Muscle of leg (tissue), 11 donors: ENCODE data around the gene COBL. TPM values are rescaled to one million over a fixed set of nuclear protein-coding genes. Genes with fewer than 3 reads are reported as not detected.
A peak's percentile ranks its signal among the peaks of the same experiment; 100 is the strongest.

Experiments
- DNase-seq: peaks from one replicate; pipeline ENCODE4 v3.0.0; 2013
- H3K27ac ChIP-seq: one replicate; pipeline ENCODE4 v1.5.1; 2013; ENCODE audit warnings: mild to moderate bottlenecking, low read length, control low read depth
- H3K27me3 ChIP-seq: one replicate; pipeline ENCODE4 v1.6.1; 2013; ENCODE audit warnings: low read length; ENCODE audit not compliant: control insufficient read depth, insufficient read depth
- H3K36me3 ChIP-seq: one replicate; pipeline ENCODE4 v1.6.1; 2013; ENCODE audit warnings: low read length; ENCODE audit not compliant: control insufficient read depth, insufficient read depth
- H3K4me1 ChIP-seq: one replicate; pipeline ENCODE4 v1.6.1; 2013; ENCODE audit warnings: low read length; ENCODE audit not compliant: control insufficient read depth, insufficient read depth
- H3K4me3 ChIP-seq: one replicate; pipeline ENCODE4 v1.5.1; 2013; ENCODE audit warnings: low read length, control low read depth
- H3K9me3 ChIP-seq: replicated peaks from 2 replicates; pipeline ENCODE4 v1.6.1; 2013; ENCODE audit warnings: low read depth, low read length; ENCODE audit not compliant: control insufficient read depth
- WGBS: methylation state at CpG from one replicate; pipeline ENCODE4 v1.1.5; 2013; ENCODE audit warnings: missing lambda C conversion rate; ENCODE audit not compliant: insufficient coverage; 5-methylcytosine and 5-hydroxymethylcytosine counted together
- polyA plus RNA-seq, 8 donors: library from polyadenylated mRNA; unstranded; fragments of 120-200 nt; gene quantifications; one replicate each; pipeline versions ENCODE4 v1.2.1 to v1.2.3, GENCODE V29; 2013; ENCODE audit warnings: inconsistent platforms in 1 of 8, low replicate concordance in 1 of 8; ENCODE audit not compliant: insufficient read length in 8 of 8, insufficient read depth in 1 of 8
- total RNA-seq: library from RNA; stranded (reverse); fragments of 120-200 nt; gene quantifications from one replicate; pipeline ENCODE4 v1.2.4, GENCODE V29; 2013

Gene COBL
- total and polyA plus RNA-seq, 9 donors: 60.6 to 122 (median 94.2) TPM

DNA sequence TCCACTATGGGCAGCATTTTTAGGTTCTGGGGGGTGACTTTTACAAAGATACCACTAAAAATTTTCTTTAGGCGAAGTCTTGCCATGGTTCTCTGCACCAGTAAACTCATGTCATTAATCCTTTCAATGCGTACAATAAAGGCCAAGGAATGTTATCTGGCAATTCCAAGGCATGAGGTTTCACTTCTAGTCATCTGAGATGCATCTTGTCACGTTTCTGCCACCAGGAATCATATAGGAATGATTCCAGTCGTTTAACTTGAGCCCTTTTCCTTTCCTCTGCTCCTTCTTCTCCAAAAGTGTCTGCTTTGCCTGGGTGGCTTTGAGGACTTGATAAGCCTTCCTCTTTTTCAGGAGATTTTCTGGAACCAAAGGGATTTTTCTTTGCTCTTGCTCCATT lies 56.8 kb downstream of the COBL start:
- Histone ChIP-seq H3K27ac (no peak overlapping the region), H3K27me3 (no peaks in the 10 kb centered on the region), H3K36me3 (no peaks in the 10 kb centered on the region), H3K4me1 (peaks cover 23% of the 10 kb centered on the region), H3K4me3 (no peak overlapping the region), H3K9me3 (no peaks in the 10 kb centered on the region)
- no peak for DNase-seq
- WGBS: 59% methylated on average over 4 of the region's 4 CpGs

DNA sequence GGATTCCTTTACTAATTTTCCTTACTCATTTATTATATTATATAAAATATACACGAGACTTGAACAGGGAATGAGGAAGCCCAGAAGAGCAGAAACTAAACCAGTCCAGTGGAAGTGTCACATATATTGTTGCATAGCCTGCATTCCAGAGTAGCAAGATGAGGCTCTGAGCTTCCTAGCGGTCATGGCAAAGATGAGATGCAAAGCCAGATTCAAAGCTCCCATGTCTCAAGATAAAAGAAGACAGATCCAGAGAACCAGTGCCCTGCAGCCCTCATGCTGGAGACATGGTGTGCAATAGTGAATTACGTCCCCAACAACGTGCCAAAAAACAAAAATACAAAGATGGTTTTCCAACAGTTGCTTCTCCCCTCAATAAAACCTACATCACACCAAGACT lies 59.7 kb downstream of the COBL start:
- Histone ChIP-seq H3K27ac (peak overlapping the region; percentile 80), H3K27me3 (no peaks in the 10 kb centered on the region), H3K4me3 (no peak overlapping the region), H3K4me1 (peaks cover 25% of the 10 kb centered on the region), H3K9me3 (no peaks in the 10 kb centered on the region), H3K36me3 (no peaks in the 10 kb centered on the region)
- 100% methylated on average over 1 of the region's 4 CpGs for WGBS
- no peak for DNase-seq

DNA sequence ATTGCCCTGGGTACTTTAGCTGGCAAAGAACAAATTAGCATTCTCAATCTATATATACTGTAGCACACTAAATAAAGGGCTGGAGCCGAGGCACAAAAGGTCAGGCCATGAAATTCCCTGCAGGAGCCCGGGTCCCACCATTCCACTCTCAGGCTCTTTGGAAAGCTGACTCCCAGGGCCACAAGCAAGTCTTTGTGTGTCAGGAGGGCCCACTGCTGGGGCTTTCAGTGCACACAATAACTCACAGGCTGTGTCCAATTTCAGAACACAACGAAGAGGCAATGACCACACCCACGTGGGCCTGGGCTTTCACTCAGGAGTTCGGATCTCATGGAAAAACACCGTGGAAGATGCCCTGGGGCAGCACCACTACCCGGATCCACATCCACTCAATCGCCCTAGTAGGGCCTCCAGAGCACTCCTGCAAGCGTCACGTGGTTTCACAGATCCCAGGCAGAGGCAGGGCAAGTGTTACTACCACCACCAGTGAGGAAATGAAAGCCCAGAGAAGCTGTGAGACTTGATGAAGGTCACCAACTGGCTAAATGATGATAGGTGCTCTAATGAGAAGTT lies 60.3 kb downstream of the COBL start:
- H3K9me3 ChIP-seq: no peaks in the 10 kb centered on the region
- H3K27me3 ChIP-seq: no peaks in the 10 kb centered on the region
- H3K4me1 ChIP-seq: peaks cover 23% of the 10 kb centered on the region
- peak overlapping the region; percentile 80 for H3K27ac ChIP-seq
- no peak overlapping the region for H3K4me3 ChIP-seq
- DNase-seq: peak; percentile 58
- WGBS: 76% methylated on average over 5 of the region's 10 CpGs
- H3K36me3 ChIP-seq: no peaks in the 10 kb centered on the region

DNA sequence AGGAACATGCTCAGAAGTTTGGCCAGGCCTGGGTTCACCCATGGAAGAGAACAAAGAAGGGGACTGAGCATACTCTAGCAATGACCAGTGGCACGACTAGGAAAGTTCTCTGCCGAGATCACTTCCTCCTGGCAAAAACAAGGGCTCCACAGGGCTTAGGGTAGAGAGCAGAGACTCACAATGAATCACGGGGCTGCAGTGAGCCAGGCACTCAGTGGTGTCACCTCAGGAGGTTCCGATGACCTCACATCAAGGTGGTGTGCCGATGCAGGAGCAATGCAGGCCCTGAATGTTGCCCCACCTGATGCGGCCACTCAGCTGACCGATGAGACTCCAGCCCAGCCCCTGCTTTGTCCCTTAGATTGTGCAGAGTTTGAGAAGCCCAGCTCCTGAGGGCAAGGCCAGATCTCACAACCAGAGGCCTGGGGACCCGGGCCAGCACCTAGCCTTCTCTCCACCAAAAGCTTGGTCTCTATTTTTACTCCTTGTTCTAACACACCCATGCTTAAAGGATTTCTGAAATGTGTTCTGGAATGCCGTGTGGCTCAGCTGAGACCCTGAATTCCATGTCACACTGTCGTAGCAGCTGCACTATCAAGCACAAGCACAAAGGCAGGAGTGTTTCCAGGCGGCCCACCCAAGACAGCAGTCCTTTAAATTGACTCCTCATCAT lies 60.9 kb downstream of the COBL start:
- 69% methylated on average over 9 of the region's 11 CpGs for WGBS
- peak; percentile 77 for DNase-seq
- Histone ChIP-seq H3K27ac (peak overlapping the region; percentile 80), H3K36me3 (no peaks in the 10 kb centered on the region), H3K4me3 (no peak overlapping the region), H3K27me3 (no peaks in the 10 kb centered on the region), H3K4me1 (peaks cover 21% of the 10 kb centered on the region), H3K9me3 (no peaks in the 10 kb centered on the region)

DNA sequence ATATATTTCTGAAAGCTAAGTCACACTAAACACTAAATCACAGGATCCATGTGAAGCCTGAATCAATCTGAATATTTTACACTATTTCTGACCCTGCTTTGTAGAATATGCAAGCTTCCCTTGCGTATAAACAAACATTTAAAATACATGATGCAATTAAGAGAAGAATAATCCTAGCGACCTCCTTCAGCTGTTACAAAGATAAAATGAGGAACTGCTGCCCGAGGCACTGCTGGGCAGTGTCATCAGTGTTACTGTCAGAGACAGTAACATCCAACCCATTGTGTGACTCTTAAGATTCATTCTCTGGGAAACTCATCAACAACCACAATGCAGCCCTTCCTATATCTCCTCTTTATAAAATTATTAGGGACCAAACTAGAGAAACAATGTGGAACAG lies 61.6 kb downstream of the COBL start:
- 68% methylated on average over 2 of the region's 3 CpGs for WGBS
- no peak for DNase-seq
- H3K4me1 ChIP-seq: peaks cover 21% of the 10 kb centered on the region

DNA sequence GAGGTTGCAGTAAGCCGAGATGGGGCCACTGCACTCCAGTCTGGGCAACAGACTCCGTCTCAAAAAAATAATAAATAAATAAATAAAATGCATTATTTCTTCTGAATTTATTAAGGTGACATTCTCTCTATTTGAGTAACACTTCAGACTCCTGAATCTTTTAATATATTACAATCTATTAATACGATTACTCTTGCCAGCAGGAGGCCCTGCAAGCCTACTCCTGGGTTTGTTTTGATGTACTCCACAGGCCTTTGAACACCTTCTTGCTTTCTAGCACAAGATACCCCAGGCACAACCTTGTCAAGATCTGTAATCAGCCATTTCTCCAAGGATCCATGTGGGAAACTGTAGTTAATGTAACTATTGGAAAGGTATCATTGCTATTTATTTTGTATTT lies 63.5 kb downstream of the COBL start:
- Histone ChIP-seq H3K27ac (peak overlapping the region; percentile 40), H3K36me3 (no peaks in the 10 kb centered on the region), H3K27me3 (no peaks in the 10 kb centered on the region), H3K4me3 (no peak overlapping the region), H3K4me1 (peaks cover 18% of the 10 kb centered on the region), H3K9me3 (no peaks in the 10 kb centered on the region)
- WGBS: no CpG with 5 or more reads among the region's 3 CpGs
- no peak for DNase-seq

More for the DNA sequence above, 61.6 kb downstream of the COBL start:
- Histone ChIP-seq H3K36me3 (no peaks in the 10 kb centered on the region), H3K4me3 (no peak overlapping the region), H3K27ac (peak overlapping the region; percentile 80), H3K27me3 (no peaks in the 10 kb centered on the region), H3K9me3 (no peaks in the 10 kb centered on the region)

DNA sequence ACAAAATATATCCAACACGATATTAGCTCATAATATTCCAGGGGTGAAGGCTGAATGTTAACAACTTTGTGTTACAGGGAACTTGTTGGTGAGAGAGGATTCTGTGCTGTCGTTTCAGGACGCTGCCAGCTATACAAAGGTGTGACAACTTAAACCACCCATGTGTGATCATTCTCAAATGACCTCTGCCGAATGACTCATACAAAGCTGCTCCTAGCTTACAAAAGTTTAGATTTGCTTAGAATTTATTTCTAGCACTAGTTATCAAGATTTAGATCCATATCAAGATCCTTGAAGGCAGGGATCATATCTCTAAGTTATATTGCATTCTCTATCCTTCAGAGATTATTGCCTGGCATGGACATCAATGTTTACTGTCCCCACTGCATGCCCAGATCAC lies 65.3 kb downstream of the COBL start:
- WGBS: no CpG with 5 or more reads among the region's 4 CpGs

DNA sequence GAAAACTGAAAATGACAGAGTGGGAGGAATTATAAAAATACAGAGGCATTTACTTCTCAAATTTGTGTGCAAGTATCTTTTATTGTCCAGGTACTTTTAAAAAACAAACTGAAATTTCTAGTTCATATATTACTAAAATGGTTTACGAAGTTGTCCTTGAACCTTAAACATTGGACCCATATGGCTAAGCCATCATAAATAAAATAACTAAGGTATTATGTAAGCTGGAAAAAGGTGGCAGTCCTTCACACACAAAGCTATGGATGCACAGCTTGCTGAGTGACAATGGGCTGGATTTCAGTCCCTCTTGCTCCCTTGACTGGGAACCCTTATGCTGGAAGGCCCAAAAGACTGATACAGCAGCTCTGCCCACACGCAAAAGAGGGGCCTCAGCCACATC lies 66.1 kb downstream of the COBL start:
- Histone ChIP-seq H3K36me3 (no peaks in the 10 kb centered on the region), H3K4me3 (no peak overlapping the region), H3K9me3 (no peaks in the 10 kb centered on the region), H3K4me1 (peaks cover 17% of the 10 kb centered on the region), H3K27me3 (no peaks in the 10 kb centered on the region), H3K27ac (no peak overlapping the region)
- no peak for DNase-seq
- WGBS: no CpG with 5 or more reads among the region's 2 CpGs

More for the DNA sequence above, 65.3 kb downstream of the COBL start:
- no peak overlapping the region for H3K27ac ChIP-seq
- H3K4me1 ChIP-seq: peaks cover 20% of the 10 kb centered on the region
- H3K27me3 ChIP-seq: no peaks in the 10 kb centered on the region
- no peak for DNase-seq
- H3K36me3 ChIP-seq: no peaks in the 10 kb centered on the region
- no peaks in the 10 kb centered on the region for H3K9me3 ChIP-seq
- no peak overlapping the region for H3K4me3 ChIP-seq

DNA sequence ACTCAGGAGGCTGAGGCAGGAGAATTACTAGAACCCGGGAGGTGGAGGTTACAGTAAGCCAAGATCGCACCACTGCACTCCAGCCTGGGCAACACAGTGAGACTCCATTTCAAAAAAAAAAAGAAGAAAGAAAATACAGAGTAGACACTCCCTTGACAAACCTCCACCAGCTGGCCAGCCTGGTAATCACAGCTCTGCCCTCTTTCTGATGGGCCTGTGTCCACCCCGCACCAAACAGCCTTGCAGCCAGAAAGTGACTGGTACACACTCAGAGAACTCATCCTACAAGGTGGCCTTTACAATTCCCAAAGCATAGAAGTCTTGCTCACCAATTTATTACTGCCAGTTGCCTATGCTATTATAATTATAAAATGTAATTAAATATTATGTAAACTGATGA lies 66.6 kb downstream of the COBL start:
- Histone ChIP-seq H3K4me3 (no peak overlapping the region), H3K4me1 (peaks cover 13% of the 10 kb centered on the region), H3K9me3 (no peaks in the 10 kb centered on the region), H3K36me3 (no peaks in the 10 kb centered on the region), H3K27me3 (no peaks in the 10 kb centered on the region), H3K27ac (no peak overlapping the region)
- DNase-seq: no peak
- 82% methylated on average over 2 of the region's 3 CpGs for WGBS

DNA sequence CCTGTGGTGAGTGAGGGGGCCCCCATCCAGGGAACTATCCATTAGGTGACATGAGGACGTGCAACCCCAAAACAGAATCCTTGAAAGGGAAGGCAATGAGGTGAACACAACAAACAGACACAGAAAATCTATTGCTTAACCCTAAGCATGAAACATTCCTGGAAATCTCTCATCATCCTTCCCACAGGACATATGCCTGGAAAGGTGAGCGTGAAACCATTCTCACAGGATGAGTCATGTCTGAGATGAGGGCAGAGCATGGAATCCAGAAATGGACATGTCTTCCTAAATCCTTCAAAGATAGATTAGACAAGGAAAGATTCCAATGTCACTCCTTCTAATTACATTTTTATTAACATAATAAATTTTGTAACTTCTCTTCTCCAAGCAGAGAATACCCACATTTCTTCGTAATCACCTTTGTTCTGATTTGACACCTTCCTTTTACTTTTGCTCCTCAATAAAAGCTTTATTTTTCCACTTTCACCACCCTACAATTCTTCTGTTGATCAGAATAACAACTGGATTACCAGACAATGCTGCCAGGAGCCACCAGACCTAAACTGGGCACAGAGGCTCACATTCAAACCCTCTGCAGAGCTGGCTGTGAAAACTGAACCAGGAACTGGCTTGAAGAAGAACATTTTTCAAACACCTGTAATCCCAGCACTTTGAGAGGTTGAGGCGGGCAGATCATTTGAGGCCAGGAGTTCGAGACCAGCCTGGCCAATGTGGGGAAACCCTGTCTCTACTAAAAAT lies 67.2 kb downstream of the COBL start:
- Histone ChIP-seq H3K27me3 (no peaks in the 10 kb centered on the region), H3K36me3 (no peaks in the 10 kb centered on the region), H3K27ac (no peak overlapping the region), H3K4me3 (no peak overlapping the region), H3K9me3 (no peaks in the 10 kb centered on the region), H3K4me1 (peaks cover 12% of the 10 kb centered on the region)
- 87% methylated on average over 2 of the region's 5 CpGs for WGBS
- no peak for DNase-seq
